OCI-M2 (cell line): ENCODE results near the gene NSUN5.
"Not testable (repeated sequence)": the region's sequence is repeated elsewhere in the genome, so short reads cannot be mapped to it uniquely, and the experiment has no call there.

Experiments
- DNase-seq: peaks from one replicate; lab custom pipeline; 2025; ENCODE audit not compliant: unreplicated experiment; lab: John Stamatoyannopoulos, UW

The NSUN5 gene

GRCh38 chr7:73327449-73327848 is 18.8 kb upstream of the NSUN5 start:
- DNase-seq = not testable (repeated sequence)

GRCh38 chr7:73325424-73325823 is 16.8 kb upstream of the NSUN5 start:
- DNase-seq = not testable (repeated sequence)

- DNase-seq = not testable (repeated sequence)
Observed at GRCh38 chr7:73324081-73324845, 15.6 kb upstream of the NSUN5 start.

GRCh38 chr7:73323434-73324080 is 14.9 kb upstream of the NSUN5 start:
- DNase-seq = not testable (repeated sequence)

DNA sequence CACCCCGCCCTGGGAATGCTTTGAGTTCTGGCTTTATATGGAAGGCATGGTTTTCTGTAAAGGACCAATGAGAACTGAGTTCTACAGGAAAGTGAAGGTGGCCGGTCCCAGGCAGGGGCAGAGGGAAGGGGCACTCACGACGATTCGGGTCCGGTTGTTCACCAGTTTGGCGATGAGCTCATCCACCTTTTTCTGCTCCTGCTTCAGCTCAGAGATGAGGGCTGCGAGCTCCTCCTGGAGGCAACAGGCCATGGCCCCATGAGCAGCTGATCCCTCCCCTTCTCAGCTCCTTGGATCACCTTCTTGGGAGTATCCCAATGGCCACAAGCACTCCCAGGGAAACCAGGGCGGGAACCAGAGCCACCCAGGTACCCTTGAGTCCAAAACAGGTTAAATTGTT is 11.4 kb upstream of the NSUN5 start:
- DNase-seq = not testable (repeated sequence)

GRCh38 chr7:73319541-73319940 is 10.9 kb upstream of the NSUN5 start:
- DNase-seq = not testable (repeated sequence)

DNA sequence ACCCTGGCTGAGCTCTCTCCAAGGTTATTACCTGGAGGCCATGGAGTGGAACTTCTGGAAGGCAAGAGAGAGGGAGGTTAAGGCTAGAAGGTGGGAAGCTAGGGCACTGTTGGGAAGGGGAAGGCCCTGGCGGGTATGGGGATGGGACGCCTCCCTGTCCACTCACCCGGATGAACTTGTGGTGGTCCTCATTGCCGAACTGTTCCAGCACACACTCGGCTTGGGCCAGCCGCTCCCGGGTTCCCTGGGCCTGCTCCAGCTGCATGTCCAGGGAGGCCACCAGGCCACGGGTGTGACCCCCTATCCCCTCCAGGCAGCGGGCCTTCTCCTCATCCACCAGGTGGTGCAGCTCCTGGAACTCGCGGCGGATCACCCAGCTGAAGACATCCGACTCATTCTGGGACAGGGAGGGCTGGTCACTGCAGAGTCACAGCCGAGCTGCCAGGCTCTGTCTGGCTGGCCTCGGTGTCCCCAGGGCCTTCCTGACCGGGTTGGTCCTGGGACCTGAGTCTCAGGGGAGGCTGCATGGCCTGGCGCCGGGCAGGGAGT is 10.1 kb upstream of the NSUN5 start:
- not testable (repeated sequence) for DNase-seq

- DNase-seq = no peak
Observed at GRCh38 chr7:73316521-73316920, 7.9 kb upstream of the NSUN5 start.

DNA sequence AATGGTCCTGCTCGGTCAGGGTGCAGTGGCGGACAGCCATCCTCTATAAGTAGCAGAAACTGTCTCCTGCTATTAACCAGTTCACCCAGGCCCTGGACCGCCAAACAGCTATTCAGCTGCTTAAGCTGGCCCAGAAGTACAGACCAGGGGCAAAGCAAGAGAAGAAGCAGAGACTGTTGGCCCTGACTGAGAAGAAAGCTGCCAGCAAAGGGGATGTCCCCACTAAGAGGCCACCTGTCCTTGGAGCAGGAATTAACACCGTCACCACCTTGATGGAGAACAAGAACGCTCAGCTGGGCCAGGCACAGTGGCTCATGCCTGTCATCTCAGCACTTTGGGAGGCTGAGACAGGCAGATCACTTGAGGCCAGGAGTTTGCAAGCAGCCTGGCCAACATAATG is 5.6 kb upstream of the NSUN5 start:
- no peak for DNase-seq

DNA sequence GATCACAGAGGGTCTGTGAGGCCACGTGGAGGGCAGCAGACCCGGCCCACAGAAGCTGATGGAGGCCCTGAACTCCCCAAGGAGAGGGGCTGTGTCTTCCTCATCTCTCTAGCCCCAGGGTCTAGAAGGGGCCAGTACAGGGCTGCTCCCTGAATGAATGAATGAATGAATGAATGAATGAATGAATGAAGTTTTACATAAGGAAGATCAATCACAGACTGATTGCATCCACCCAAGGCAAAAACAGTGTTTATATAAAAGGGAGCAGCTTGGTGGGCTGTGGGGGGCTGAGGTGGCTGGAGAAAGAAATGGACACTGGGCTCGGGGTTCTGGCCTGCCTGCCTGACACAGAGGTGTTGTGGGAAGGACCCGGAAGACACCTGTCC is 4.9 kb upstream of the NSUN5 start:
- no peak for DNase-seq

- no peak for DNase-seq
Observed at GRCh38 chr7:73312831-73313520, 4.3 kb upstream of the NSUN5 start.

DNA sequence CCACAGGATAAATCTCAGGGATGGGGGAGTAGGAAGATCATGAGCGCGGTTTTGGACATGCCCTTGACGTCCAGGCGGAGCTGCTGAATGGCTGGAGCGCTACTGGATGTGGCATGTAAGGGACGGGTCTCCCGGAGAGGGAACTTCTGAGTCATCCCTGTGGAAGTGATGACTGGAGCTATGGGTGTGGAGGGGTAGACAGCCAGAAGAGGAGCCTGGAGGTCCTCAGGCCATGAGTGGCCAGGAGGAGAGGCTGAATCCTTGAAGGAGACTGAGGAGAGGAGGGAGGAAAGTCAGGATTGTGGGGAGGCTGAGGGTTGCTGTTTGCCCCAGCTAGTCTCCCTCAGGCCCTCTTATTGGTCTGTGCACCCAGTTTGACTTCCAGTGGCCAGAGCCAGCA is 2.8 kb upstream of the NSUN5 start:
- DNase-seq = not testable (repeated sequence)

DNA sequence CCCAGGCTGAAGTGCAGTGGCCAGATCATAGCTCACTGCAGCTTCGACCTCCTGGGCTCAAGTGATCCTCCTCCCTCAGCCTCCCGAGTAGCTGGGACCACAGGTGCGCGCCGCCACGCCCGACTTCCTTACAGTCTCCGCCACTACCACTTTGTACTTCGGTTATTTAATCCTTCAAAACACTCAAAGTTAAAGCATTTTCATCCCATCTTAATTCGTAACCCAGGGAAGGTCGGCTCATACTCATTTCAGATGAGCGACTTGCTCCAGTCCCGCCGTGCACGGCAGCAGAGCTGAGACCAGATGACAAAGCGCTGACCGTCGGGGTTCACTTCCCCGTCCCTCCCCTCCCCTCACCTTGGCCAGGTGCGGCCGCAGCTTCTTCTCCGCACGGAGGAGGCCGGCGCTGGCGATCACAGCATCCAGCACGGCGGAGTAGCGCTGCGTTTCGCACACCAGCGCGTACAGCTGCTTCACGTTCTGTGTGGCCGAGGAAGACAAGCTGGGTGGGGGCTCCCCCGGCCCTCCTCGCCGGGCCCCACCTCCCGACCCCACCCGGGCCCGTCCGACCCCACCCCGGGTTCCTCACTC is 457 bp downstream of the NSUN5 start:
- DNase-seq = no peak

DNA sequence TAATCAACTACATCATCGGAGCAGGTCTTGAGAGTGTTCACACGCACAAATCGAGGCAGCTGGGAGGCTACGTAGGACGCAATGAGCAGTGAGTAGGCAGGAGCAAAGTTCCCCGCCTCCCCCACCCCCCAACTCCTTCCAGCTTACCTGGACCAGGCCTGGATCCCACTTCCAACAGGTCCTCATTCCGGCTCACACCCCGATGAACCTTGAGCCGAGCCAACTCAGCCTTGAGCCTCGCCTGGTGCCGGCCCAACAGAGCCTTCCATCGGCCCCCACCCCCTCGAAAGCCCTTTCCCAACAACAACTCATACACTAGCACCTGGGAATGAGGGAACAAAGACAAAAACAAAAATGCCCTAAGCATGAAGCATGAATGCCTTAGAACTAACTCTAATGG is 1.2 kb downstream of the NSUN5 start:
- no peak for DNase-seq

GRCh38 chr7:73304612-73305387 is 3.8 kb downstream of the NSUN5 start:
- DNase-seq = not testable (repeated sequence)

- DNase-seq = no peak
Observed at GRCh38 chr7:73304071-73304470, 4.6 kb downstream of the NSUN5 start.

DNA sequence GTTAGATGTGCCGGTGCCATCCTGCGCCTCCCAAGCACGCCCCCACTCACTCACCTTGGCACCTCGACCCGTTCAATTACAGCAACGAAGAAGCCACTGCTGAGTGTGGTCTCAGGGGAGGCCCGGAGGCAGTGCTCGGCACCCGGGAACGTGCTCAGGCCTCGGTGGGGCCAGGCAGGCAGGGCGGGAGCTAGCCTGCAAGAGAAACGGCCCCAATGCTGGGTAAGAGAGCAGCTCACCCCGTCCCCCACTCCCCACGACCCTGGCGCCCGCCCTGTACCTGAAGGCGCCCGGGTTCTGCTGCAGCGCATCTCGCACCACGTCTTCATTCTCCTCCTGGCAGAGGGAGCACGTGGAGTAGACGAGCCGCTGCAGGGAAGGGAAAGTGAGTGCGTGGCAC is 5.1 kb downstream of the NSUN5 start:
- DNase-seq = no peak

- not testable (repeated sequence) for DNase-seq
Observed at GRCh38 chr7:73302846-73303245, 5.8 kb downstream of the NSUN5 start.

- DNase-seq = not testable (repeated sequence)
Observed at GRCh38 chr7:73301108-73301507, 7.5 kb downstream of the NSUN5 start.

- not testable (repeated sequence) for DNase-seq
Observed at GRCh38 chr7:73299812-73300211, 8.8 kb downstream of the NSUN5 start.

DNA sequence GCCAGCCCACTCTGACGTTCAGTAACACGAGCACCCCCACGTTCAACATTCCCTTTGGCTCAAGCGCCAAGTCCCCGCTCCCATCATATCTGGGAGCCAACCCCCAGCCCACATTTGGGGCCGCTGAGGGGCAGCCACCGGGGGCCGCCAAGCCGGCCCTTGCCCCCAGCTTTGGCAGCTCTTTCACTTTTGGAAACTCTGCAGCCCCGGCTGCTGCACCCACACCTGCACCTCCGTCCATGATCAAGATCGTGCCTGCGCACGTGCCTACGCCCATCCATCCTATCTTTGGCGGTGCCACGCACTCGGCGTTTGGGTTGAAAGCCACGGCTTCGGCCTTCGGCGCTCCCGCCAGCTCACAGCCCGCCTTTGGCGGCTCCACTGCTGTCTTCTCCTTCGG is 10.9 kb downstream of the NSUN5 start:
- DNase-seq = not testable (repeated sequence)
